Measurements from ENCODE around the gene TTLL9. TPM values are rescaled to one million over a fixed set of nuclear protein-coding genes. Genes with fewer than 3 reads are reported as not detected.
A peak's percentile ranks its signal among the peaks of the same experiment; 100 is the strongest.

TTLL9 gene
- total RNA-seq, 1 donor, result 0.09 TPM

DNA sequence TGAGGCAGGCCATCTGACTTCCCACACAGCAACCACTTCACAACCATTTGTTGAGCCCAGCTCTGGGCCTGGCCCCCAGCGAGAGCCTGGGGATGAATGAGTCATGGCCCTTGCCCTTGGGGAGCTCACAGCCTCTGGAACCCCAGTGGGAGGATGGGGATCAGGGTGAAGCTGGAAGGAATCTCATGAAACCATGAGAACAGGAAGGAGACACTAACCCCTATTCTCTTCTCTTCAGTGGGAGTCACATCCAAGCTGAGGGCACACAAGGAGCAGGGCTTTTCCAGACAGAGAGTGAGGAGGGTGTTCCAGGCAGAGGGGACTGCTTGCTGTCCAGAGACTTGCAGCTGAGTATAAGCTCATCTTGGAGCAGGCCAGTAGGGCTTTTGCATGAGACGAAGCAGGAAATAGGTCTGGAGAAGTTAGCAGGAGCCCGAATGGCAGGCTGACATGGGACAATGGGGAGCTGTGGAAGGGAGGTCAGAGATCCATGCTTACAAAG lies 32.5 kb upstream of the TTLL9 start:
- DNase-seq (ENCODE audit: low read depth), result peak; percentile 46
- H3K4me3 ChIP-seq (ENCODE audit: low read depth, low read length), result no peak overlapping the region
- TF ChIP-seq, protein P1, sequence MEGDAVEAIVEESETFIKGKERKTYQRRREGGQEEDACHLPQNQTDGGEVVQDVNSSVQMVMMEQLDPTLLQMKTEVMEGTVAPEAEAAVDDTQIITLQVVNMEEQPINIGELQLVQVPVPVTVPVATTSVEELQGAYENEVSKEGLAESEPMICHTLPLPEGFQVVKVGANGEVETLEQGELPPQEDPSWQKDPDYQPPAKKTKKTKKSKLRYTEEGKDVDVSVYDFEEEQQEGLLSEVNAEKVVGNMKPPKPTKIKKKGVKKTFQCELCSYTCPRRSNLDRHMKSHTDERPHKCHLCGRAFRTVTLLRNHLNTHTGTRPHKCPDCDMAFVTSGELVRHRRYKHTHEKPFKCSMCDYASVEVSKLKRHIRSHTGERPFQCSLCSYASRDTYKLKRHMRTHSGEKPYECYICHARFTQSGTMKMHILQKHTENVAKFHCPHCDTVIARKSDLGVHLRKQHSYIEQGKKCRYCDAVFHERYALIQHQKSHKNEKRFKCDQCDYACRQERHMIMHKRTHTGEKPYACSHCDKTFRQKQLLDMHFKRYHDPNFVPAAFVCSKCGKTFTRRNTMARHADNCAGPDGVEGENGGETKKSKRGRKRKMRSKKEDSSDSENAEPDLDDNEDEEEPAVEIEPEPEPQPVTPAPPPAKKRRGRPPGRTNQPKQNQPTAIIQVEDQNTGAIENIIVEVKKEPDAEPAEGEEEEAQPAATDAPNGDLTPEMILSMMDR (IDR thresholded peaks at IDR 0.05; ENCODE audit: insufficient read depth, low read length), result no peak

DNA sequence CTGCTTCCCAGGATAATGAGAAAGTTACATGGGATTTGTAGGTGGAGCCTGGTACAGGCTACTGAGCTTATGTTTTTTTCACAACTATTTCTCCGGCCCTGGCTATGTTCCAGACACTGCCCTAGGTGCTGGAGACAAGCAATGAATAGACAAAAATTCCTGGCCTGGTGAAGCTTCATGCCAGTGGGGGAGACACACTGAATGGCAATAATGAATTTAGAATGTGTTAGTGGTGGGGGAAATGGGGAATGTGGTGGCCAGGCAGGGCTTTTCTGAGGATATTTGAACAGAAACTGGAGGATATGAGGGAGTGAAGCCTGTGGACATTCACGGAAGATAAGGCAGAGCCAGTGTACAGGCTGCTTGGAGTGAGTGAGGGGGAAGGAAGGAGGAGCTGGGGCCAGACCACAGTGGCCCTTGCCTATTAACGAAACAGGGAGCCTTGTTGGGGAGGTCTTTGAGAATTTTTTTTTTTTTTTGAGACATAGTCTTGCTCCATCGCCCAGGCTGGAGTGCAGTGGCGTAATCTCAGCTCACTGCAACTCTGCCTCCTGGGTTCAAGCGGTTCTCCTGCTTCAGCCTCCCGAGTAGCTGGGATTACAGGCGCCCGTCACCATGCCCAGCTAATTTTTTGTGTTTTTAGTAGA lies 31.7 kb upstream of the TTLL9 start:
- TF ChIP-seq, protein P1 (IDR thresholded peaks at IDR 0.05; ENCODE audit: insufficient read depth, low read length), result no peak
- DNase-seq (ENCODE audit: low read depth), result no peak
- H3K4me3 ChIP-seq (ENCODE audit: low read depth, low read length), result no peak overlapping the region

DNA sequence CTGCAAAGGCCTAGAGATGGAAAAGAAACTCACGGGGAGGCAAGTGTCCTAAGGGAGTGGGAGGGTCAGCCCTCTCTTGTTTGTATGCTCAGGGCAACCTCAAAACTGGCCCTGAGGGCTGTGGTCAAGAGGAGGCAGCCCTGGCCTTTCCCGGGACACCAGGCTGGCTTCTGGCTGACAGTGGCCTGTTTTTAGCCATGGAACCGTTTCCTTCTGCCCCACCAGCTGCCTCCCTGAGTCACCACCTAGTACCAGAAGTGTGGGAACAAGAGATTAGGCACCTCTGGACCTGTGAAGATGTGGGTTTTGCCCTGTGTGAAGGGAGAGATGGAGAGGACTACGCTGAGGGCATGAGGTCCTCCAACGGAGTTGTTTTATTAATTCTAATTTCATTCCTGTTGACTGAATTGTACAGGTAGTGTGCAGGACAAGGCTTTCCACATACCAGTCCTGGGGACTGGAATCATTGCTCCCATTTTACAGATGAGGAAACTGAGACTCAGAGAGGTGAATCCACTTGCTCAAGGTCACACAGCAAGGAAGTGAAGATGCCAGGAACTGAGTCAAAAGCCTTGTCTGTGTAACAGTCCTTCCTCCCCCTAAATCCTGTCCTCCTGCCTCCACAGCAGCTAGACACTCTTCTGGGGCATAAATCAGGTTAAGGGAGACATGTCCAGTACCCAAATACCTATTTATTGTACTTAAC lies 30.5 kb upstream of the TTLL9 start:
- TF ChIP-seq, protein P1 (IDR thresholded peaks at IDR 0.05; ENCODE audit: insufficient read depth, low read length), result no peak
- no peak overlapping the region for H3K4me3 ChIP-seq (ENCODE audit: low read depth, low read length)
- DNase-seq (ENCODE audit: low read depth), result no peak

DNA sequence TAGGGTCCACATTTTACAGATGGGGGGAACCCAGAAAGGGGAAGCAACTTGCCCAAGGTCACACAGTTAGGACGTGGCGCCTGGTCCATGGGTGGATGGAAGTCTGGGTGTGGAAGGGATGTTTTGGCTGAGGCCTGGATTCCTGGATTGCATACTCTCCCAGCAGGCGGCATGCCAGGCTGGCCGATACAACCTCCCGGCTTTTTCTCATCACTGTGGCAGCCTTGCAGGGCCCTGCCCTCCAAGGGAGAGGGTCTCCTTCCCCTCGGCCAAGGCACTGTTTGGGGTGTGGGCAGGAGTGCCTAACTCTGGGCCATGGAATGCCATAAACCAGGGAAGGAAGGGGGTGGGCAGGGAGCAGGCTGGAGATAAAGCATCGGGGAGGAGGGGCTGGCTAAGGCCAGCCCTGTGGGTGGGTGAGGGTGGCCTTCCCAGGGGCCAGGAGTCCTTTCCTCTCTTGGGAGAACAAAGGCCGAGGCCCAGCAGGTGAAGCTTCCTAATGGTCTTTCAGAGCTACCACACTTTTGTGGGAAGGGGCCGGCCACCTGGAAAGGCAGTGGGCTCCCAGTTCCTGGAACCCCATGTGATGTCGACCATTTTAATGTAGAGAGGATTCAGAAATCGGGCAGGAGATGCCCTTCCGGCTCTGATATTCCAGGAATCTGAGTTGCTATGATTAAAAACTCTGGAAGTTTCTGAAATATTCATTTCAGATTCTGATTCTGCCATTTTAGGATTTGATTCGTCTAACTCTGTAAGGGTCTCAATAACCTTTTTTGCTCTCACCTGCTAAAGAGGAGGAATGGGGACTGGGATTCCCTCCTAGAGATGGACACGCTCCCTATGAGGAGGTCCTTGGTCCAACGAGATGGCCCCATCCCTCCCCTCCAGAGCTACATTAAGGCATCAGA lies 29.3 kb upstream of the TTLL9 start:
- no peak overlapping the region for H3K4me3 ChIP-seq (ENCODE audit: low read depth, low read length)
- peak; percentile 59 for DNase-seq (ENCODE audit: low read depth)
- TF ChIP-seq, protein P1 (IDR thresholded peaks at IDR 0.05; ENCODE audit: insufficient read depth, low read length), result no peak

DNA sequence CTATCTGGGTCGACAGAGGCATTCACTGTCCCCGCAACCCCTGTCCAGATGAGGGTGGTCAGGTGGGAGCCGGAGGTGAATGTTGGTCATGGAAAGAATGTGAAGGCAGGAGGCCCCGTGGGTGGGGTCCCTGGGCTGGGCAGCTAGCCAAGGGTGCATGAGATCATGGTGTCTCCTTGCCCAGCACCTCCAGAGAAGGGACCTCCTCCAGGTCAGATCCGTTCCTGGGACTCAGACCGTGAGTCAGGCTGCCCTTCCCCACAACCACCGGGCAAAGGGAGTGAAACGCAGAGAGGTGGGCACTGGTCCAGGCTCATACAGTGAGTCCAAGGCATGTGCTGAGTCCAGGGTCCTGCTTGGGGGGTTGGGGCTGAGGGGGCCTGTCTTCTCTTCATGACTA lies 28.5 kb upstream of the TTLL9 start:
- TF ChIP-seq, protein P1 (IDR thresholded peaks at IDR 0.05; ENCODE audit: insufficient read depth, low read length), result no peak
- DNase-seq (ENCODE audit: low read depth), result peak; percentile 71
- no peak overlapping the region for H3K4me3 ChIP-seq (ENCODE audit: low read depth, low read length)

DNA sequence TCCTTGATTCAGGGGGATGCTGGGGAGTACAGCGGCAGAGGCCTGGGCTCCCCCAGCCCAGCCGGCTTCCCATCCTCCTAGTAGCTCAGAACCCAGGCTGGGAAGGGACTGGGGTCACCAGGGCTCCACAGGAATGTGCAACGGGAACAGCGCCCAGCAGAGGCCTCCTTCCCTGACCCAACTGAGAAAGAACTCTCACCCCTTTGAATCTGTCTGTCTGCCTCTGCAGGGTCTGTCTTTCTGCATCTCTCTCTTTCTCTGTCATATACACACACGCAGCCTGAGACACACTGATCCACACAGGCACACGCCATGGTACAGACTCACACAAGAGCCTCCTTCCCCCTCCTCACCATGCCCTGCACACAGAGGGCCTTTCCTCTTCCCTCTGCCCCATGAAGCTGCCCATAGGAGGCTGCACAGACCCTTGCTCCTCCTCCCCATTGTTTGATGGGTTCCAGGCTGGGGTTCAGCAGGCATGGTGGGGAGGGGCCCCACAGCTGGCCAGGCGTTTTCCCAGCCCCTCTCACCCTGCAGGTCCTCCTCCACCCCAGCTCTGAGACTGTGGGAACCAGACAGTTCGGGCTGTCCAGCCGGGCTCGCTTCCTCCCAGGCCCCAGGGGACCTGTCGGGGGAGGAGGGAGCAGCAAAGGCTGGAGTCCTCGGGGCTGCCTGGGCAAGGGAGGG lies 27.8 kb upstream of the TTLL9 start:
- H3K4me3 ChIP-seq (ENCODE audit: low read depth, low read length), result no peak overlapping the region
- TF ChIP-seq, protein P1 (IDR thresholded peaks at IDR 0.05; ENCODE audit: insufficient read depth, low read length), result peak; percentile 7
- peak; percentile 68 for DNase-seq (ENCODE audit: low read depth)

Data from fibroblast of the aortic adventitia (primary cell).